Naive thymus-derived CD8-positive, alpha-beta T cell (primary cell): ENCODE data around the gene JPT1. TPM values are rescaled to one million over a fixed set of nuclear protein-coding genes. Genes with fewer than 3 reads are reported as not detected.
"Not testable (repeated sequence)": the region's sequence is repeated elsewhere in the genome, so short reads cannot be mapped to it uniquely, and the experiment has no call there.

ENCODE experiments used
- ATAC-seq, 2 donors: fragments of 150-1000 bp; cut with Tn5 transposase in 1 of 2; sonication (Bioruptor Pico), chemical (Tn5 transposase) in 1 of 2; 1 replicate in 1 of 2; 2 replicates in 1 of 2; pipeline ENCODE4 v1.10.0; 2021; ENCODE audit warnings: mild to moderate bottlenecking in 2 of 2, moderate library complexity in 2 of 2
- POLR2A ChIA-PET: fragments of 350-600 bp; sonication (Branson Sonifier 250); formaldehyde crosslinking; loops from one replicate; lab custom pipeline; 2021; ENCODE audit warnings: antibody characterized with exemption; lab: Charles Lee
- DNase-seq, 10 donors: peaks; one replicate each; pipeline versions ENCODE4 v3.0.0 to v3.0.0-alpha.2; 2020 to 2022
- H3K27ac Mint-ChIP-seq, 10 donors: one replicate each; pipeline ENCODE4 v1.8.0; 2020 to 2022; ENCODE audit warnings: mild to moderate bottlenecking in 10 of 10, mixed read lengths in 10 of 10, moderate library complexity in 4 of 10, inconsistent platforms in 1 of 10
- H3K27me3 Mint-ChIP-seq, 5 donors: one replicate each; pipeline ENCODE4 v1.8.0; 2021 to 2022; ENCODE audit warnings: mixed read lengths in 5 of 5
- H3K36me3 Mint-ChIP-seq, 3 donors: one replicate each; pipeline ENCODE4 v1.8.0; 2020 to 2022; ENCODE audit warnings: mixed read lengths in 3 of 3, mild to moderate bottlenecking in 2 of 3, inconsistent platforms in 1 of 3
- H3K4me1 Mint-ChIP-seq, 4 donors: one replicate each; pipeline ENCODE4 v1.8.0; 2021 to 2022; ENCODE audit warnings: mixed read lengths in 4 of 4
- H3K4me3 Mint-ChIP-seq, 10 donors: one replicate each; pipeline ENCODE4 v1.8.0; 2020 to 2022; ENCODE audit warnings: mild to moderate bottlenecking in 10 of 10, mixed read lengths in 10 of 10, moderate library complexity in 6 of 10, inconsistent platforms in 1 of 10
- H3K9me3 Mint-ChIP-seq, 9 donors: one replicate each; pipeline ENCODE4 v1.8.0; 2020 to 2022; ENCODE audit warnings: mixed read lengths in 9 of 9, mild to moderate bottlenecking in 3 of 9, inconsistent platforms in 1 of 9, moderate library complexity in 1 of 9
- polyA plus RNA-seq, 3 donors: library from polyadenylated mRNA; unstranded; fragments of 300-500 nt; fragmentation: Illumina TruSeq; gene quantifications; one replicate each; pipeline ENCODE4 v1.2.3, GENCODE V29; 2021
- total RNA-seq, 8 experiments: library from RNA in 2 of 8; stranded (reverse) in 2 of 8; gene quantifications; one replicate each; pipeline ENCODE4 v1.2.3 and lab custom pipeline; 2021 to 2026

The JPT1 gene
- total and polyA plus RNA-seq, 5 experiments from 2014 or later: 25.6 to 76.6 (median 68.6) TPM

GRCh38 chr17:75178453-75178852 is 24.1 kb upstream of the JPT1 start:
- POLR2A ChIA-PET: interaction anchor here (0.6 to 1.2 kb wide), 7 partner anchors 19 to 310 kb away, joined by 3 to 7 read pairs (median 4); partner anchors contain the start of gene ARMC7
- H3K27ac Mint-ChIP-seq: peak overlapping the region in 1 of 10 donors; percentile 34
- peaks cover 11 to 57% (median 37%) of the 10 kb centered on the region in 4 donors for H3K4me1 Mint-ChIP-seq
- no peak for ATAC-seq
- no peak for DNase-seq
- H3K36me3 Mint-ChIP-seq: peaks cover 0 to 70% (median 4%) of the 10 kb centered on the region in 3 donors
- no peak overlapping the region for H3K4me3 Mint-ChIP-seq
- no peaks in the 10 kb centered on the region for H3K27me3 Mint-ChIP-seq
- H3K9me3 Mint-ChIP-seq: no peaks in the 10 kb centered on the region

GRCh38 chr17:75176625-75177024 is 22.3 kb upstream of the JPT1 start:
- Mint-ChIP-seq H3K4me3 (no peak overlapping the region), H3K4me1 (peaks cover 10 to 60% (median 40%) of the 10 kb centered on the region in 4 donors), H3K27ac (peak overlapping the region in 1 of 10 donors; percentile 32), H3K9me3 (no peaks in the 10 kb centered on the region), H3K27me3 (no peaks in the 10 kb centered on the region), H3K36me3 (peaks cover 0 to 88% (median 9%) of the 10 kb centered on the region in 3 donors)
- ATAC-seq: no peak
- no peak for DNase-seq
- POLR2A ChIA-PET: no interaction called here

GRCh38 chr17:75174996-75175395 is 20.7 kb upstream of the JPT1 start:
- no peak for ATAC-seq
- H3K36me3 Mint-ChIP-seq: peaks cover 0 to 84% (median 9%) of the 10 kb centered on the region in 3 donors
- POLR2A ChIA-PET: interaction anchor here (1.0 kb wide), 1 partner anchor 61 kb away, joined by 3 read pairs; no protein-coding TSS in a partner anchor
- no peak overlapping the region for H3K27ac Mint-ChIP-seq
- no peaks in the 10 kb centered on the region for H3K9me3 Mint-ChIP-seq
- no peak overlapping the region for H3K4me3 Mint-ChIP-seq
- no peaks in the 10 kb centered on the region for H3K27me3 Mint-ChIP-seq
- no peak for DNase-seq
- H3K4me1 Mint-ChIP-seq: peaks cover 4 to 48% (median 30%) of the 10 kb centered on the region in 4 donors

GRCh38 chr17:75173526-75173925 is 19.2 kb upstream of the JPT1 start:
- H3K36me3 Mint-ChIP-seq: peaks cover 0 to 76% (median 9%) of the 10 kb centered on the region in 3 donors
- H3K27me3 Mint-ChIP-seq: no peaks in the 10 kb centered on the region
- DNase-seq (no peak), ATAC-seq (no peak)
- H3K27ac Mint-ChIP-seq: peak overlapping the region in 5 of 10 donors; percentile 9 to 67 (median 54)
- POLR2A ChIA-PET: interaction anchor here (0.6 to 1.4 kb wide), 5 partner anchors 23 to 114 kb away, joined by 3 to 5 read pairs (median 3); no protein-coding TSS in a partner anchor
- H3K4me1 Mint-ChIP-seq: peaks cover 4 to 37% (median 22%) of the 10 kb centered on the region in 4 donors
- no peaks in the 10 kb centered on the region for H3K9me3 Mint-ChIP-seq
- peak overlapping the region in 1 of 10 donors; percentile 30 for H3K4me3 Mint-ChIP-seq

GRCh38 chr17:75168998-75169397 is 14.7 kb upstream of the JPT1 start:
- POLR2A ChIA-PET: interaction anchor here (0.8 to 2.5 kb wide), 3 partner anchors 14 to 55 kb away, joined by 3 to 8 read pairs (median 7); partner anchors contain the start of genes JPT1 and NT5C
- ATAC-seq: no peak
- DNase-seq: no peak
- peaks cover 3 to 22% (median 11%) of the 10 kb centered on the region in 4 donors for H3K4me1 Mint-ChIP-seq
- H3K4me3 Mint-ChIP-seq: no peak overlapping the region
- H3K9me3 Mint-ChIP-seq: no peaks in the 10 kb centered on the region
- peak overlapping the region in 1 of 10 donors; percentile 12 for H3K27ac Mint-ChIP-seq
- no peaks in the 10 kb centered on the region for H3K27me3 Mint-ChIP-seq
- H3K36me3 Mint-ChIP-seq: peaks cover 0 to 75% (median 10%) of the 10 kb centered on the region in 3 donors

- not testable (repeated sequence) for H3K4me3 Mint-ChIP-seq, H3K4me1 Mint-ChIP-seq, ATAC-seq, H3K27me3 Mint-ChIP-seq, DNase-seq, H3K9me3 Mint-ChIP-seq
- Mint-ChIP-seq H3K36me3 (peaks cover 0 to 46% (median 2%) of the 10 kb centered on the region in 3 donors), H3K27ac (peak overlapping the region in 3 of 10 donors; percentile 13 to 55 (median 35))
- POLR2A ChIA-PET: interaction anchor here (0.7 to 1.5 kb wide), 3 partner anchors 11 to 111 kb away, joined by 3 to 8 read pairs (median 5); no protein-coding TSS in a partner anchor
Measured at GRCh38 chr17:75164606-75165005, 10.3 kb upstream of the JPT1 start.

GRCh38 chr17:75163074-75163473 is 8.8 kb upstream of the JPT1 start:
- POLR2A ChIA-PET: no interaction called here
- Mint-ChIP-seq H3K27me3 (no peaks in the 10 kb centered on the region), H3K4me3 (no peak overlapping the region), H3K27ac (no peak overlapping the region), H3K9me3 (no peaks in the 10 kb centered on the region), H3K36me3 (peaks cover 0 to 36% (median 0%) of the 10 kb centered on the region in 3 donors), H3K4me1 (no peaks in the 10 kb centered on the region)
- ATAC-seq (no peak), DNase-seq (no peak)

- POLR2A ChIA-PET: interaction anchor here (1.0 kb wide), 1 partner anchor 23 kb away, joined by 3 read pairs; no protein-coding TSS in a partner anchor
- Mint-ChIP-seq H3K36me3 (peaks cover 0 to 8% (median 0%) of the 10 kb centered on the region in 3 donors), H3K4me1 (peaks cover 0 to 7% (median 2%) of the 10 kb centered on the region in 4 donors), H3K4me3 (no peak overlapping the region), H3K27ac (peak overlapping the region in 1 of 10 donors; percentile 60), H3K27me3 (no peaks in the 10 kb centered on the region), H3K9me3 (no peaks in the 10 kb centered on the region)
- no peak for DNase-seq
- no peak for ATAC-seq
Measured at GRCh38 chr17:75160211-75160610, 5.9 kb upstream of the JPT1 start.

GRCh38 chr17:75159196-75160031 is 5.1 kb upstream of the JPT1 start:
- Mint-ChIP-seq H3K27ac (peak overlapping the region in 1 of 10 donors; percentile 61), H3K9me3 (no peaks in the 10 kb centered on the region), H3K36me3 (peaks cover 0 to 4% (median 0%) of the 10 kb centered on the region in 3 donors), H3K4me1 (peaks cover 1 to 15% (median 9%) of the 10 kb centered on the region in 4 donors), H3K27me3 (peaks cover 0 to 2% (median 0%) of the 10 kb centered on the region in 5 donors), H3K4me3 (no peak overlapping the region)
- no peak for ATAC-seq
- POLR2A ChIA-PET: interaction anchor here (0.6 to 1.3 kb wide), 3 partner anchors 24 to 103 kb away, joined by 3 to 5 read pairs (median 4); partner anchors contain the start of genes GGA3 and MRPS7
- DNase-seq: no peak

- H3K9me3 Mint-ChIP-seq, ATAC-seq, H3K27me3 Mint-ChIP-seq, H3K27ac Mint-ChIP-seq, H3K36me3 Mint-ChIP-seq, DNase-seq, H3K4me3 Mint-ChIP-seq: not testable (repeated sequence)
- POLR2A ChIA-PET: interaction anchor here (0.6 to 1.3 kb wide), 2 partner anchors 26 to 104 kb away, joined by 4 to 5 read pairs; partner anchors contain the start of genes GGA3 and MRPS7
- peaks cover 3 to 16% (median 13%) of the 10 kb centered on the region in 4 donors for H3K4me1 Mint-ChIP-seq
Measured at GRCh38 chr17:75158480-75158879, 4.2 kb upstream of the JPT1 start.

GRCh38 chr17:75155191-75155601 is 884 bp upstream of the JPT1 start:
- POLR2A ChIA-PET: interaction anchor here (0.5 to 2.4 kb wide), 15 partner anchors 11 to 134 kb away, joined by 3 to 19 read pairs (median 4); partner anchors contain the start of genes GGA3, MIF4GD, MRPS7 and NT5C
- ATAC-seq (no peak), DNase-seq (no peak)
- H3K9me3 Mint-ChIP-seq: no peaks in the 10 kb centered on the region
- peaks cover 0 to 2% (median 0%) of the 10 kb centered on the region in 5 donors for H3K27me3 Mint-ChIP-seq
- H3K4me1 Mint-ChIP-seq: peaks cover 10 to 33% (median 29%) of the 10 kb centered on the region in 4 donors
- H3K4me3 Mint-ChIP-seq: peak overlapping the region in 9 of 10 donors; percentile 10 to 92 (median 89)
- H3K27ac Mint-ChIP-seq: peak overlapping the region in 7 of 10 donors; percentile 69 to 97 (median 90)
- H3K36me3 Mint-ChIP-seq: no peaks in the 10 kb centered on the region

GRCh38 chr17:75153780-75154194 is 525 bp downstream of the JPT1 start:
- H3K27ac Mint-ChIP-seq: peak overlapping the region; percentile 74 to 93 (median 82)
- POLR2A ChIA-PET: interaction anchor here (1.0 to 2.4 kb wide), 10 partner anchors 10 to 108 kb away, joined by 3 to 19 read pairs (median 5); partner anchors contain the start of genes GGA3, MRPS7, NT5C and SUMO2
- H3K4me1 Mint-ChIP-seq: peaks cover 13 to 37% (median 34%) of the 10 kb centered on the region in 4 donors
- no peaks in the 10 kb centered on the region for H3K9me3 Mint-ChIP-seq
- ATAC-seq (no peak), DNase-seq (peak in 1 of 10 donors; percentile 10)
- H3K27me3 Mint-ChIP-seq: peaks cover 0 to 2% (median 0%) of the 10 kb centered on the region in 5 donors
- H3K4me3 Mint-ChIP-seq: peak overlapping the region; percentile 84 to 94 (median 92)
- H3K36me3 Mint-ChIP-seq: no peaks in the 10 kb centered on the region
